HuH-7.5 (cell line): Measurements from ENCODE around the gene ZMYM3.

Experiments used
- DNase-seq: peaks from one replicate; pipeline ENCODE4 v3.0.0; 2011; ENCODE audit warnings: low spot score

ZMYM3 gene

GRCh38 chrX:71253253-71254091, 468 bp downstream of the ZMYM3 start:
- DNase-seq, result peak; percentile 48

- DNase-seq, result no peak
Observed at GRCh38 chrX:71252221-71252620, 1.7 kb downstream of the ZMYM3 start.

- no peak for DNase-seq
Observed at GRCh38 chrX:71251466-71251973, 2.4 kb downstream of the ZMYM3 start.

GRCh38 chrX:71250841-71251240, 3.1 kb downstream of the ZMYM3 start:
- no peak for DNase-seq

GRCh38 chrX:71245159-71245558, 8.8 kb downstream of the ZMYM3 start:
- DNase-seq, result no peak

GRCh38 chrX:71244359-71245128, 9.4 kb downstream of the ZMYM3 start:
- no peak for DNase-seq

- DNase-seq, result no peak
Observed at GRCh38 chrX:71241301-71241700, 12.6 kb downstream of the ZMYM3 start.

GRCh38 chrX:71239781-71240180, 14.2 kb downstream of the ZMYM3 start:
- no peak for DNase-seq

GRCh38 chrX:71236836-71237235, 17.1 kb downstream of the ZMYM3 start:
- DNase-seq, result no peak

GRCh38 chrX:71235482-71235881, 18.5 kb downstream of the ZMYM3 start:
- no peak for DNase-seq

- peak; percentile 44 for DNase-seq
Observed at GRCh38 chrX:71228063-71228642, 25.8 kb downstream of the ZMYM3 start.

- peak; percentile 39 for DNase-seq
Observed at GRCh38 chrX:71227370-71228062, 26.4 kb downstream of the ZMYM3 start.

- DNase-seq, result no peak
Observed at GRCh38 chrX:71225676-71226075, 28.3 kb downstream of the ZMYM3 start.

- DNase-seq, result peak; percentile 24
Observed at GRCh38 chrX:71225009-71225408, 28.9 kb downstream of the ZMYM3 start.

- DNase-seq, result no peak
Observed at GRCh38 chrX:71224098-71224708, 29.7 kb downstream of the ZMYM3 start.

- DNase-seq, result no peak
Observed at GRCh38 chrX:71222929-71223328, 31.0 kb downstream of the ZMYM3 start, which contains the start of gene GJB1. Gene GJB1, plus strand, starts transcription at chrX:71223224. Its CDS starts 484 bp downstream, at chrX:71223708.

GRCh38 chrX:71221145-71221544, 32.8 kb downstream of the ZMYM3 start:
- no peak for DNase-seq

- DNase-seq, result no peak
Observed at GRCh38 chrX:71217298-71217697, 36.6 kb downstream of the ZMYM3 start.

- DNase-seq, result no peak
Observed at GRCh38 chrX:71216485-71216884, 37.5 kb downstream of the ZMYM3 start.

- no peak for DNase-seq
Observed at GRCh38 chrX:71215338-71215912, 38.5 kb downstream of the ZMYM3 start.
